Globus pallidus (tissue), 1 donor: ENCODE measurements around the gene ZNF329.

Experiments used
- DNase-seq: peaks from one replicate; pipeline ENCODE4 v3.0.0-alpha.2; 2015; ENCODE audit warnings: low spot score

Gene ZNF329

GRCh38 chr19:58118979-58119733 is 31.4 kb downstream of the ZNF329 start:
- DNase-seq = no peak

GRCh38 chr19:58117841-58118575 is 32.6 kb downstream of the ZNF329 start:
- no peak for DNase-seq

GRCh38 chr19:58108546-58108817 is 42.1 kb downstream of the ZNF329 start:
- no peak for DNase-seq

GRCh38 chr19:58107778-58108545 is 42.6 kb downstream of the ZNF329 start:
- DNase-seq = no peak

GRCh38 chr19:58098682-58098998 is 51.9 kb downstream of the ZNF329 start:
- DNase-seq = no peak

GRCh38 chr19:58097781-58098681 is 52.6 kb downstream of the ZNF329 start, which contains the start of gene ZSCAN18:
ZSCAN18 (minus strand) TSS chr19:58098231; CDS start chr19:58090267, 7,964 bp downstream.
- peak; percentile 94 for DNase-seq

- no peak for DNase-seq
These were observed 53.2 kb downstream of the ZNF329 start for GRCh38 chr19:58097349-58097748.

- DNase-seq = no peak
These were observed 53.7 kb downstream of the ZNF329 start for GRCh38 chr19:58096884-58097283.

- no peak for DNase-seq
These were observed 55.3 kb downstream of the ZNF329 start for GRCh38 chr19:58095328-58095727.

- DNase-seq = no peak
These were observed 57.5 kb downstream of the ZNF329 start for GRCh38 chr19:58093071-58093470.

- DNase-seq = no peak
These were observed 59.2 kb downstream of the ZNF329 start for GRCh38 chr19:58091251-58091995.

GRCh38 chr19:58089846-58090245 is 60.7 kb downstream of the ZNF329 start:
- DNase-seq = no peak

GRCh38 chr19:58088521-58089052 is 62.0 kb downstream of the ZNF329 start:
- DNase-seq = no peak

GRCh38 chr19:58086825-58087710 is 63.5 kb downstream of the ZNF329 start:
- no peak for DNase-seq

GRCh38 chr19:58085348-58085875 is 65.2 kb downstream of the ZNF329 start:
- DNase-seq = no peak

GRCh38 chr19:58084596-58085347 is 65.8 kb downstream of the ZNF329 start:
- no peak for DNase-seq

GRCh38 chr19:58083021-58083420 is 67.6 kb downstream of the ZNF329 start:
- no peak for DNase-seq

GRCh38 chr19:58079792-58080191 is 70.8 kb downstream of the ZNF329 start:
- DNase-seq = no peak
